ENCODE results near the gene HSP90AB1.
A peak's percentile ranks its signal among the peaks of the same experiment; 100 is the strongest.

HSP90AB1 gene

GRCh38 chr6:44260011-44260410 is 13.1 kb downstream of the HSP90AB1 start:
- Mint-ChIP-seq H3K4me1 (ENCODE audit: low read depth) (peaks cover 79% of the 10 kb centered on the region), H3K27me3 (no peaks in the 10 kb centered on the region), H3K4me3 (no peak overlapping the region), H3K27ac (no peak overlapping the region), H3K36me3 (ENCODE audit: low read depth) (peaks cover 97% of the 10 kb centered on the region), H3K9me3 (no peaks in the 10 kb centered on the region)
- intact Hi-C loops (cut with micrococcal nuclease) = loop anchor here (5.0 kb wide), 1 partner anchor 163 kb away; no protein-coding TSS in a partner anchor

- Mint-ChIP-seq H3K4me3 (peak overlapping the region; percentile 46), H3K36me3 (ENCODE audit: low read depth) (peaks cover 94% of the 10 kb centered on the region)
- intact Hi-C loops (cut with micrococcal nuclease) = loop anchor here (5.0 kb wide), 1 partner anchor 163 kb away; no protein-coding TSS in a partner anchor
Measured at GRCh38 chr6:44260451-44261297, 13.8 kb downstream of the HSP90AB1 start.

DNA sequence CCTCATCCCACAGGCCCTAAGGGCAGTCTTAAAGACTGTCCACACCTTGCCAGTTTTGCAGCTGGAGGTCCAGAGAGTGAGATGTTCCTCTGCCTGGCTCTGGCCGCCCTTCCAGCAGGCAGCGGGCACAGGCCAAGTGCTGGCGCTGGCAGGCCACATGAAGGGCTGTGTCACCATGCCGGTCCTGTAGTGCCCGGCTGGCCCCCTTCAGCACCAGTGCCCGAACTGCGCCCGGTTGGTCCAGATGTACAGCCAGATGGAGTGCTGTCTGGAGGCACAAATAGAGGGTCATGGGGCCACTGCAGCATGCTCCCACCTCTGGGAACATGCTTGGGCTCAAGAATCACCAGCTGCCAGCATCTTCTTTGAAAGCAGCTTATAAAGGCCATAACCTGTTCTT is 14.7 kb downstream of the HSP90AB1 start:
- Mint-ChIP-seq H3K27ac (peak overlapping the region; percentile 90), H3K4me1 (ENCODE audit: low read depth) (peaks cover 71% of the 10 kb centered on the region), H3K27me3 (no peaks in the 10 kb centered on the region), H3K4me3 (no peak overlapping the region), H3K36me3 (ENCODE audit: low read depth) (peaks cover 85% of the 10 kb centered on the region), H3K9me3 (no peaks in the 10 kb centered on the region)
- intact Hi-C loops (cut with micrococcal nuclease) = loop anchor here (5.0 kb wide), 1 partner anchor 164 kb away; no protein-coding TSS in a partner anchor

More at GRCh38 chr6:44260451-44261297, 13.8 kb downstream of the HSP90AB1 start:
- H3K27ac Mint-ChIP-seq = peak overlapping the region; percentile 66
- no peaks in the 10 kb centered on the region for H3K27me3 Mint-ChIP-seq
- H3K9me3 Mint-ChIP-seq = no peaks in the 10 kb centered on the region
- peaks cover 73% of the 10 kb centered on the region for H3K4me1 Mint-ChIP-seq (ENCODE audit: low read depth)

DNA sequence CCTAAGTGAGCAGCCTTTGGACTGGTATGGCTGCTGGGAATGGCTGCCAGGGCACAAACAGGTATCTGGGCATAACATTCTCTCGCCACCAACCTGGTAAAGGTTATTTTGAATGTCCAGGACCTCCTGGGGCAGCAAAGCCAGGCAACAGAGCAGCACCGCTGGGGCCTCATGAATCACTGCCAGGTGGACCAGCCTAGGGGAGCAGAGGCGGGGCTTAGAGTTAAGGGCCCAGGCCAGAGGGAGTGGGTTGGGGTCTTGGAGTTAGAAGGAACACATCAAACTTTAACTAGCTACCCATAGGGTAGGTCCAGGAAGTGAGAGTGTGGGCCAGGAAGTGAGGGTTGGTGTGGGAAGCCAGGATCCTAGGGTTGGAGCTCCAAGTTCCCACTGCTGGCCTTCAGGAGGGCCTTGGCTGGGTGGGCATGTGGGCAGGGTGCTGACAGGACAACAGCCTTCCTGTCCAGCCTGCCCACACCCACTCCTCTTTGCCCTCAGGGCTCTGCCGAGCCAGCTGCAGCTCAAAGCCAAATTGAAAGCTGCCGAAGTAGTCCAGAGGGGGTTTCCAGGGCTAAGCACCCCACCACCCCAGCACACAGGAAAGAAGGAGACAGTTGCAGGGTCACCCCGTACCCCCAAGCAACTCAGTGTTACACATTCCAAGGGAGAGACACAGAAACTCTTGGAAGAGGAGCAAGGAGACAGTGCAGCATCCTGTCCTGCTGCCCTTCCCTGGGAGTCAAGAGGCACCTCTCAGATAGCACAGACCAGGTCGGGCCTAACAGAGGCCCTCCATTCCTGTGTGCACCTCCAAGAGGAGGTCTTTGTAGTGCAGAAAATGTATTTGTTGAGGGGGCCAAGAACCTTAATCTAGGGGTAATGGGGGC is 15.8 kb downstream of the HSP90AB1 start:
- peak overlapping the region; percentile 90 for H3K27ac Mint-ChIP-seq
- peaks cover 2% of the 10 kb centered on the region for H3K27me3 Mint-ChIP-seq
- peaks cover 76% of the 10 kb centered on the region for H3K36me3 Mint-ChIP-seq (ENCODE audit: low read depth)
- H3K4me3 Mint-ChIP-seq = peak overlapping the region; percentile 97
- intact Hi-C loops (cut with micrococcal nuclease) = loop anchor here (5.0 kb wide), 1 partner anchor 165 kb away; no protein-coding TSS in a partner anchor
- peaks cover 72% of the 10 kb centered on the region for H3K4me1 Mint-ChIP-seq (ENCODE audit: low read depth)
- H3K9me3 Mint-ChIP-seq = no peaks in the 10 kb centered on the region

- Mint-ChIP-seq H3K4me1 (ENCODE audit: low read depth) (peaks cover 64% of the 10 kb centered on the region), H3K27ac (peak overlapping the region; percentile 90), H3K36me3 (ENCODE audit: low read depth) (peaks cover 68% of the 10 kb centered on the region), H3K9me3 (no peaks in the 10 kb centered on the region), H3K27me3 (peaks cover 7% of the 10 kb centered on the region), H3K4me3 (peak overlapping the region; percentile 97)
- intact Hi-C loops (cut with micrococcal nuclease) = loop anchor here (5.0 kb wide), 1 partner anchor 166 kb away; no protein-coding TSS in a partner anchor
Measured at GRCh38 chr6:44263354-44264100, 16.6 kb downstream of the HSP90AB1 start.

- peaks cover 16% of the 10 kb centered on the region for H3K27me3 Mint-ChIP-seq
- intact Hi-C loops (cut with micrococcal nuclease) = loop anchor here (5.0 kb wide), 2 partner anchors 167 to 188 kb away; no protein-coding TSS in a partner anchor
- H3K36me3 Mint-ChIP-seq (ENCODE audit: low read depth) = peaks cover 60% of the 10 kb centered on the region
- peak overlapping the region; percentile 90 for H3K27ac Mint-ChIP-seq
- peak overlapping the region; percentile 97 for H3K4me3 Mint-ChIP-seq
- H3K4me1 Mint-ChIP-seq (ENCODE audit: low read depth) = peaks cover 58% of the 10 kb centered on the region
- H3K9me3 Mint-ChIP-seq = no peaks in the 10 kb centered on the region
Measured at GRCh38 chr6:44264154-44265006, 17.5 kb downstream of the HSP90AB1 start.

DNA sequence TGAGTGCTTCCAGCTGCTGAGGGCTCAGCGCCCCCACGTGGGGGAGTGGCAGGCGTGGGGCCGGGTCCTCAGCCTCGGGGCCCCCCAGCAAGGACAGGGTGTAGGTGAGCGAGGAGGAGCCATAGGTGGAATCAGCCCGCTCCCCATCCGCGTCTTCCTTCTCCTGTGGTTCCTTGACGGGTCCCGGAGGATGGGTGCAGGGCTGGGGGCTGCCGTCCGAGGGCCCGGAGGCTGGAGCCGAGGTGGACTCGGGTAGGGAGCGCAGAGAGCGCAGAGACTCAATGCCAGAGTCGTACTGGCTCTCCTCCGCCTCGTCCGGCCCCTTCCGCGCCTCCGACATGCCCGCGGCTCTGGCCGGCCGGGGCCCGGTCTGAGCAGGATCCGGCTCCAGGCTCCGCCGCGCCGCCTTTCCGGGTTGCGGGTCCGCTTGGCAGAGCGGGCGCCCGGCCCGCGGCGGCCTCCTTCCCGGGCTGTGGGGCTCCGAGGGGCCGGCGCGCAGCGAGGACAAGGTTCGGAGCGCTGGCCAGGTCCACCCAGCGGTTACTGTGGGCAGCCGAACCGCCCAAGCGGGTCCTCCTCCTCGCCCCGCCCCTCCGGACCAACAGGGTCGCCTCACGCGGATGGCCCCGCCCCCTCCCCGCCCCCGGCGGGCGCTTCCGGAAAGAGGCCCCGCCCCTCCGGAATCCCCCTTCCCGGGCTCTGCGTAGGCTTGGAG is 18.3 kb downstream of the HSP90AB1 start, which contains the start of gene NFKBIE:
Gene NFKBIE (minus strand): TSS at position 545 of the 715 bp plus-strand sequence. CDS start 205 bp downstream, at position 340.
- H3K4me3 Mint-ChIP-seq = peak within 1 kb of the TSS; percentile 97
- H3K36me3 Mint-ChIP-seq (ENCODE audit: low read depth) = peaks cover 52% of the 10 kb centered on the region
- peak within 1 kb of the TSS; percentile 90 for H3K27ac Mint-ChIP-seq
- peaks cover 60% of the 10 kb centered on the region for H3K4me1 Mint-ChIP-seq (ENCODE audit: low read depth)
- no peaks in the 10 kb centered on the region for H3K9me3 Mint-ChIP-seq
- peaks cover 24% of the 10 kb centered on the region for H3K27me3 Mint-ChIP-seq
- intact Hi-C loops (cut with micrococcal nuclease) = loop anchor here (5.0 kb wide), 1 partner anchor 187 kb away; no protein-coding TSS in a partner anchor

GRCh38 chr6:44265722-44266233 is 18.9 kb downstream of the HSP90AB1 start:
- H3K9me3 Mint-ChIP-seq = no peaks in the 10 kb centered on the region
- peaks cover 24% of the 10 kb centered on the region for H3K27me3 Mint-ChIP-seq
- H3K4me3 Mint-ChIP-seq = peak overlapping the region; percentile 97
- intact Hi-C loops (cut with micrococcal nuclease) = loop anchor here (5.0 kb wide), 1 partner anchor 187 kb away; no protein-coding TSS in a partner anchor
- peaks cover 46% of the 10 kb centered on the region for H3K36me3 Mint-ChIP-seq (ENCODE audit: low read depth)
- peaks cover 55% of the 10 kb centered on the region for H3K4me1 Mint-ChIP-seq (ENCODE audit: low read depth)
- H3K27ac Mint-ChIP-seq = peak overlapping the region; percentile 90

DNA sequence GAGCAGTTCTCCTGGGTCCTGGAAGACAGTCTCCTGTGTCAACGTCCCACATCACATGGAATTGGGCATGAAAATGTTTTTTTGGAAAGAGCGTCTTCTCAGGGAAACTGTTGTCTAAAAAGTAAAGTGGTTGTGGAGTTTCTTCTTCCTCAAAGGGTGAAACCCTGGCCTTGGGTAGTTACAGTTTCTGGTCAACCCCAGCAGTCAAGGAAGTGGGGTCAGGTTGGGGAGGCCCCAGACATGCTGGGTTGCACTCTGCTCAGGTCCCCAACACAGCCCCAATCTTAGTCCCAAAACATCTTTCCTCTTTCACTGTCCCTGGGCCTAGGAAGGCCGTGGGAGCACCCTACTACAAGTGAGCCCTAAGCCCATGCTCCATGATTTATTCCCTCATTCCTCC is 19.4 kb downstream of the HSP90AB1 start:
- Mint-ChIP-seq H3K4me1 (ENCODE audit: low read depth) (peaks cover 49% of the 10 kb centered on the region), H3K4me3 (peak overlapping the region; percentile 15), H3K9me3 (no peaks in the 10 kb centered on the region), H3K36me3 (ENCODE audit: low read depth) (peaks cover 40% of the 10 kb centered on the region), H3K27ac (peak overlapping the region; percentile 90), H3K27me3 (peaks cover 29% of the 10 kb centered on the region)
- intact Hi-C loops (cut with micrococcal nuclease) = loop anchor here (5.0 kb wide), 1 partner anchor 186 kb away; no protein-coding TSS in a partner anchor

DNA sequence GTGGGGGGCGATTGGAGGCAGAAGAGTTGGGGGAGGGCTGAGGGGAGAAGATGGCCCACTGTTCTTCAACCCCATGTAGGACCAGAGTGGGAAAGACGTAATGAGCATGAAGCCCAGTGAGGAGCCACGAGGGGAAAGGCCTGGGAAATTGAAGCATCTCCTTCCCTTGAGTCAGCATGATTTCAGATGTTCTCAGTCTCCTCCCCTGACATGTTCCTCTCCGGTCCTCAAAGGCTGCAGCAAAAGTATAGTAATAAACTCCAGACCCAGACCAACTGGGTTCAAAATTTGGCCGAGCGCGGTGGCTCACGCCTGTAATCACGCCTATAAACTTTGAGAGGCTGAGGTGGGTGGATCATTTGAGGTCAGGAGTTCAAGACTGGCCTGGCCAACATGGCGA is 20.4 kb downstream of the HSP90AB1 start:
- H3K36me3 Mint-ChIP-seq (ENCODE audit: low read depth) = peaks cover 31% of the 10 kb centered on the region
- peak overlapping the region; percentile 90 for H3K27ac Mint-ChIP-seq
- H3K27me3 Mint-ChIP-seq = peaks cover 38% of the 10 kb centered on the region
- H3K9me3 Mint-ChIP-seq = no peaks in the 10 kb centered on the region
- no peak overlapping the region for H3K4me3 Mint-ChIP-seq
- intact Hi-C loops (cut with micrococcal nuclease) = loop anchor here (5.0 kb wide), 1 partner anchor 185 kb away; no protein-coding TSS in a partner anchor
- H3K4me1 Mint-ChIP-seq (ENCODE audit: low read depth) = peaks cover 40% of the 10 kb centered on the region

DNA sequence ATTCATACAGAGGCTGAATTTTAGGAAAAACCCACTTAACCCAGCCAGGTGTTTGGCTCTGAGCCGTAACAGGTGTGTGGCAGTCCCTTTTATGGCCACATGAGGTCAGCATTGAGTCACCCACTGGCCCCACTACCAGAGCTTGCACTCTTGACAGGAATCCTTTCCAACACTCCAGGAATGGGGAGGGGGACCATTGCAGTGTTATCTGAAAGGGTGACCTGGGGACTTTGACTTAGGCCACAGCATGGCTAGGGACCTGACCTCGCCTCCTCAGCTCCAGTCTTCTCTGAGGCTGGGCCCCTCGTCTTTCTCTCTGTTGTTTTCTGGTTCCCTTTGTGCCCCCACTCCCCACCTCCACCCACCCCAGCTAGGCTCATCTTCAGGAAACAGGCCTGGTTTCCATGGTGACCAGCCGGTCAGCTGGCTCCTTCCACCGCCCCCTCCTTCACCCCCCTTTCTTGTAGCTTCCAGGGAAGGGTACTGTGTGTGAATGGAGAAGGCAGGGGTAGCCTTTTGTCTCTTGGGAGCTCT is 21.3 kb downstream of the HSP90AB1 start:
- no peak overlapping the region for H3K4me3 Mint-ChIP-seq
- peaks cover 47% of the 10 kb centered on the region for H3K27me3 Mint-ChIP-seq
- peaks cover 31% of the 10 kb centered on the region for H3K4me1 Mint-ChIP-seq (ENCODE audit: low read depth)
- peaks cover 22% of the 10 kb centered on the region for H3K36me3 Mint-ChIP-seq (ENCODE audit: low read depth)
- intact Hi-C loops (cut with micrococcal nuclease) = loop anchor here (1.0 to 5.0 kb wide), 3 partner anchors 36 to 184 kb away; no protein-coding TSS in a partner anchor
- H3K9me3 Mint-ChIP-seq = no peaks in the 10 kb centered on the region
- H3K27ac Mint-ChIP-seq = no peak overlapping the region

All from dendritic cell treated with granulocyte-macrophage colony-stimulating factor and Interleukin-4, amounts not matched to agents 40 ng/mL and 50 ng/mL, for 4 days (primary cell).